ENCODE data around the gene CCNK.

GRCh38 chr14:99450266-99450665 lies 30.9 kb upstream of the CCNK start:
- TF ChIP-seq, protein P1, sequence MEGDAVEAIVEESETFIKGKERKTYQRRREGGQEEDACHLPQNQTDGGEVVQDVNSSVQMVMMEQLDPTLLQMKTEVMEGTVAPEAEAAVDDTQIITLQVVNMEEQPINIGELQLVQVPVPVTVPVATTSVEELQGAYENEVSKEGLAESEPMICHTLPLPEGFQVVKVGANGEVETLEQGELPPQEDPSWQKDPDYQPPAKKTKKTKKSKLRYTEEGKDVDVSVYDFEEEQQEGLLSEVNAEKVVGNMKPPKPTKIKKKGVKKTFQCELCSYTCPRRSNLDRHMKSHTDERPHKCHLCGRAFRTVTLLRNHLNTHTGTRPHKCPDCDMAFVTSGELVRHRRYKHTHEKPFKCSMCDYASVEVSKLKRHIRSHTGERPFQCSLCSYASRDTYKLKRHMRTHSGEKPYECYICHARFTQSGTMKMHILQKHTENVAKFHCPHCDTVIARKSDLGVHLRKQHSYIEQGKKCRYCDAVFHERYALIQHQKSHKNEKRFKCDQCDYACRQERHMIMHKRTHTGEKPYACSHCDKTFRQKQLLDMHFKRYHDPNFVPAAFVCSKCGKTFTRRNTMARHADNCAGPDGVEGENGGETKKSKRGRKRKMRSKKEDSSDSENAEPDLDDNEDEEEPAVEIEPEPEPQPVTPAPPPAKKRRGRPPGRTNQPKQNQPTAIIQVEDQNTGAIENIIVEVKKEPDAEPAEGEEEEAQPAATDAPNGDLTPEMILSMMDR (IDR thresholded peaks at IDR 0.05; ENCODE audit: insufficient read depth, low read length, poor library complexity, severe bottlenecking), result no peak
- TF ChIP-seq EZH2phosphoT487 (conservative IDR thresholded peaks at IDR 0.05; ENCODE audit: low read length), result no peak

Data from SU-DHL-6 (cell line).